Measurements from ENCODE around the gene PNPO.

PNPO gene

DNA sequence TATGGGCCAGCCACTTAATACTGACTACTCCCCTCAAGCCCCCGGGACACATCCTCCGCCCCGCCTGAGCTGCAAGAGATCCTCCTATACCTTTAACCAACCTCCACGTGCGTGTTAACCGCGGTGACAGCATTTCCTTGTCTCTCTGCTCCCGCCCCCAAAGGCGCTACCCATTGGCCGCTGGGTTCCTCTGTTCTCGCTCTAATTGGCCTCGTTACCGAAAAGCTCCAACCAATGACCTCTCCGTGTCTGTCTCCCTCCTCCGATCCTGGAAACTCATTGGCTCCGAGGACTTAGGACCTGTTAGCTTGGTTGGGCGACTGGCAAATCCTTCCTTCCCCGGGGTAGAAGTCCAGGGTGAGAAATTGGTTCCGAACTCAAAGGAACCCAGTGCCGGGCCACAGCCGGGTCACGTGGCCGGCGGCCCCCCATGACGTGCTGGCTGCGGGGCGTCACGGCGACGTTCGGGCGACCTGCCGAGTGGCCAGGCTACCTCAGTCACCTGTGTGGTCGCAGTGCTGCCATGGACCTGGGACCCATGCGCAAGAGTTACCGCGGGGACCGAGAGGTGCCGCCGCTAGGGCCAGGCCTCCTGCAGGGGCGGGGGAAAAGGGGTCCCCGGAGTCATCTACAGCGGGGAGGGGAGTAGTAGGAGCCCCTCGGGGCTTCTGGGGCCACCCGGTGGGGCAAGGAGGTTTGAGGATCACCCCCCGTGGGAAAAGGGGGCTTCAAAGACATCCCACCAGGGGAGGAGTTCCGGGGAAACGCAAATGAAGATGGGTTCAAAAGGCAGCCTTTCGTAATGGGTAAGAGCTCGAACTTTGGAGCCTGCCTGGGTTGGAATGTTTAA, at the start of gene PNPO:
TSS of gene PNPO (plus strand) at position 326 of the 850 bp plus-strand sequence. CDS start at position 431, 105 bp downstream.
- peak; percentile 70 to 84 (median 80) for DNase-seq

DNA sequence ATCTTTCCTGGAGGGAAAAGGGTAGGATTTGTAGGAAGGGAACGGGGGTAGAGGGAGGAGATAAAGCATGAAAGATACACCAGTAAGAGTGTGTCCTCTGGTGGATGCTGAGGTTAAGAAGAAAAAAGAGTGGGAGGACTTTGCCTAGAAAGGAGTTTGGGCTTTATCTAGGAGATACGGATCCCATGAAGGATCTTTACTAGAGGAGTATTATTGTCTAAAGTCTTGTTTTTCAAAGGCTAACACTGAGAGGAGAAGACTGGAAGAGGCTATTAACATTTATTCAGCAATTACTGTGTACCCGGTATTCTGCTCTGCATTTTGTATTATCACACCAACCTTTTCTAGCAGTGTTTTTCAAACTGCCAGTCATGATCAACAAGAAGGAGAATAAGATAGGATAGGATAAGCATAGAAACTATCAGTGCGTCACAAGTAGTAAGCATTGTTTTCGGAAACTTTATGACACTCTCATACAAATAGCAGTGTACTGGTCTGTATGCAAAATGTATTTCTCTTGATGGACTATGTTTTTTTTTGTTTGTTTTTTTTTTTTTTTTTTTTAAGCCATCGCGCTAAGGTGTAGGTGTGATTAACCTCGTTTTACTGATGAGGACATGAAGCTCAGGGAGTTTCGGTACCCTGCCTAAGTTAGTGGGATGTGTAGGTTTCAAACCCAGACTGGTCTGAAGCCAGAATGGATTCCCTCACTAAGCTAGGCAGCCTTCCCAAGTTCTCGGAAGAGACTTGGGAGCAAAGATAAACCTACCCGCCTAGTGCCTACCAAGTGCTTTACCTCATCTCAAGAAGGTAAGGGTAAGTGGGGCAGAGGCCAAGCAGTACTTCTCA, 46.6 kb upstream of the PNPO start:
- DNase-seq: no peak

DNA sequence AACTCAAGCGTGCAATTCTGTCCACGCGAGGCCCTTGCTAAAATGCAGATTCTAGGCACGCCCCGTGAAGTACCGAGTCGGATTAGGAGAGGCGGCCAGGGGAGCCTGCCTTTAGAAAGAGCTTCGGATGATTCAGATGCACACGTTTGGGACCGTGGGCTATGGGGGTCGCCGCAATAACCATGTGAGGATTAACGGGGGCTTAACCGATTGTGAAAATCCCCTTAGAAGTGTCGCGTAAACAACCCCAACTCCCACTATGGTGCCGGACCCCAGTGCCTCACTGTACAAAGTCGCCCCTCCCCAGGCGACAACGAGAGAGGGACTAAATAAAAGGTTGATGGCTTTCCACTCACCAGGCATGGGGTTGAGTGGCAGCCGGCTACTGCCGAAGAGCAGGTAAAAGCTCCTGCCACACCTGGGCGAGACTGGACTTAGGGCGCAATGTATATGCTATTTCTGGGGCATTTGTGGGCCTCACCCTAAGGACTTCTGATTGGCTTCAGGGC, 46.0 kb upstream of the PNPO start:
- peak in 2 of 4 experiments; percentile 21 to 31 for DNase-seq

DNA sequence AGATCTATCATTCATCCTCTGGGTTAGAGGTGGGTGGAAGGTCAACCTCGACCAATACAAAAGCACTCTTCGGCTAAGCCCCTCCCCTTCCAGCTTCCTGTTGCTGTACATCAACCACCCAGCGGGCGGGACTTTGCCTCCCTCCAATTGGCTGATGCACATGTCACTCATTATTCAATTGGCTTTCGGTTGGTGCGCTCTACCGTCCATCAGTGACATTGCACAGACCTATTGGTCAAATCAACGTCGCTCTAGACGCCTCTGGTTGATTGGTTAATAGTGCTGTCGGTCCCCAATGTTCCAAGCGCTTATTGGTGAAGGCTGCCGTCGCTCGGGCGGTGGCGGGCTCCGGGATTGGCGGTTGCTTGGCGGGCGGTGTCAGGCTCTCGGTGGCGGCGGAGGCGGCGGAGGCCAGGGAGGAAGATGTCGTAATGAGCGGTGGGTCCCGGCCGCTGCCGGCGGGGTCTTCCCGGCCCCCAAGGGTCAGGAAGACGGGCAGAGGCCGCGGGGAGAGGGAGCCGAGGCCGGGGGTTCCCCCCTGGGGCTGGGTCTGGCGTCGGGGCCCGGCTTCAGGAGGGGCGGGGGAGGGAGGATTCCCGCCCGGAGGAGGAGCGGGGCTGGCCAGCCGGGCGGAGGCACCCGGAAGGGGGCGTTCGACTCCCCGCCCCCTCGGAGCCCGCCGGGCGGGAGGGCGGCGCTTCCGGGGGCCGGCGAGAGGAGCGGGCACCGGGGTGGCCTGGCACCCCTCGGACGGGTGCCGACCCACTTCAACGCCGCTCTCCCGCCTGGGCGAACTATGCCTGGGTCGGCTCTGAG, 45.3 kb upstream of the PNPO start, which contains the start of gene SP2:
TSS of gene SP2 (plus strand) at position 381 of the 816 bp plus-strand sequence. CDS start at position 432, 51 bp downstream.
- peak; percentile 96 to 99 (median 98) for DNase-seq

DNA sequence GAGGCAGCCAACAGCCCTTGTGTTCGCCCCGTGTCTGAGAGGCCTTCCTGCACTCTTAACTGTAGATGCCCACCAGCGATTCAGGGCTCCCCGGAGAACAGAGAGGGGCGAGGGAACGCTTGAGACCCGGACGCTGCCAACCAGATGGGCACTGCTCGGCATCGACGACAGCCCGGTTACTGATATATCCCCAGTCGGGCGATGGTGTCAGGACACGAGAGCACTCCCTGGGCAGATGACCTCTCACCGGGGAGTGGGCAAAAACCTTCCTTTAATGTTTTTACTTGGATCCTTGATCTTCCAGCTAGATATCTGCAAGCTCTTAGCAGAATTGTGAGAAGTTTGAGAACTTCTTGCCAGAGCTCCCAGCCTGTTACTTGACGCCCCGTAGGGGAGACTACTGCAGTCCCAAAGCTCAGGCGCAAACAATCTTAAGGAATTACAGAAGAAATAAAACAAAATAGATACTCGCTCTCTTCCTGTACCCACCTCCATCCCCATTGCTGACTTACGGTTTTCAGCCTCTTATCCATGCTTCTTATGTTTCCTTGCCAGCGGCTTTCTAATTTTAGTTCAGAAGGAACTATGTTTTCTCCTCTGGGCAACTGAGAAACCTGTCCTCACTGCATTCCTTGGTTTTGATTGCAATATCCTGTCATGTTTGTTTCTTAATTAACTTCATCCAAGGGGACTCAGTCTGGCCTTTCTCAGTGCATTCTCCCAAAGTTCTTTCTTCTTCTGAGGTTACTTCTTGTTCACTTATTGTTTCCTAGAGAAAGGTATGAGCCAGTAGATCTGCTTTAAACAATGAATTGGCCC, 44.5 kb upstream of the PNPO start:
- no peak for DNase-seq

DNA sequence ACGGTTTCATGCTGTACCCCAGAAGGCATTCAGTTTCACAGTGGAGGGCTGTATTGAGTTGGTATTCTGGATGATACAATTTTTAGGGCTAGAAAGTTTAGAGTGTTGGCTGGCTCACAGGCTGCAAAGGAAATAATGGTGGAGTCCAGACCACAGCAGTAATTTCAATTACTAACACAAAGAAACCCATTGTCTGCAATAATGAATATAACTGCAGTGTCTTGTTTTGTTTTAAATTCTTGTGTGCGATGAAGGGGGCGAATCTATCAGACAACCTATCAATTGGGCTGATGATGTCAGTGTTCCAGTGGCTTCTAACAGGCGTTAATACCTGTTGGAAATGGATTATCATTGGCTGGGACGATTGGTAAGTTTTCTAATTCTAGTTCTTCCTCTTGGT, 43.8 kb upstream of the PNPO start:
- DNase-seq: no peak

DNA sequence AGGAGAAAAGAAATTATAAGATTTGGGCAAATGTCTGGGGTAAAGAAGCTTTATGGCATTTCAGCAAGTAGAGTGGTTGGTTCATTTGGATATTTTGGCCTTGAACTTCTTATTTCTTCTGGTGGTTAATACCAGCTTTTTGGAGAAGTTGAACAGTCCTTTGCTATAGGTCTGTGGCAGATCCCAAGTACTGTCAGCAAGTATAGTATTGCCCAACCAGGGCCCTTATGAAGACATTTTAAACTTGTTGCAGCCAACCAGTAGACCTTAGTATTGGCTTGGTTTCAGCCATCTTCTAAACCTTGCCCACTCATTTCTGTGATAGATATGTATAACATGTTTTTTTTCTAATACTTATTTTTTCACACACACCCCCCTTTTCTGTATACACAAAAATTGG, 43.1 kb upstream of the PNPO start:
- no peak for DNase-seq

DNA sequence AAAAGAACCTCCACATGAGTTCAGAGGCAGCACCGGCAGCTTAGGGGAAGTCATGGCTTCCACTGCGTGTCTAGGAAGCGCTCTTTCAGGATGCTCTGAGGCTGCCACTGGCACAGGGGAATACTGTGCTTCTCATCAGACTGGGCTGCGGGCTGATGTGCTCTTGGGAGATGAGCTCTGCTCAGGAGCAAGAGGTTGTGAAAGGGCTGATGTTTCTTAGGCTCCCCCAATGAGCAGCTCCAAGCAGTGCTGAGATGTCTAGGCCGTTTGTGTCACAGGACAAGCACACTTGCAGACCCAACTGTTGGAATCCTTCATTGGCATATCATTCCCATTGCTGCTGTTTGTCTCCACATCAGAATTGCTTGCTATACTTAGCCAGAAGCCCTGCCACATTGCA, 41.7 kb upstream of the PNPO start:
- DNase-seq: no peak

DNA sequence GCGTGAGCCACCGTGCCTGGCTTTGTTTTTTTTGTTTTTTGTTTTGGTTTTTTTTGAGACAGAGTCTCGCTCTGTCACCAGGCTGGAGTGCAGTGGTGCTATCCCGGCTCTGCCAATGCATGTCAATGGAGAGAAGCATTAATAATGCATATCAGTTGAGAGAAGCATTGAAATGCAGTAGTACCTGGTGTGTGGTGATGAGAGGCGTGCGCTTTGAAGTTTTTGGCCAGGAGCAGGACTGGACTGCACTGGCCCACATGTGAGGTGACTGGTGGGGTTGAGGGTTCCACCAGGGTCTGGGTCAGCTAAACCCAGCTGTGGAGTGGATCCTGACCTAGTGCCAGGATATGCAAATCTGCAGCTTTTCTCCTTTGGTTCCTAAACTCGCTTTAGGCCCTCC, 39.9 kb upstream of the PNPO start:
- DNase-seq: no peak

DNA sequence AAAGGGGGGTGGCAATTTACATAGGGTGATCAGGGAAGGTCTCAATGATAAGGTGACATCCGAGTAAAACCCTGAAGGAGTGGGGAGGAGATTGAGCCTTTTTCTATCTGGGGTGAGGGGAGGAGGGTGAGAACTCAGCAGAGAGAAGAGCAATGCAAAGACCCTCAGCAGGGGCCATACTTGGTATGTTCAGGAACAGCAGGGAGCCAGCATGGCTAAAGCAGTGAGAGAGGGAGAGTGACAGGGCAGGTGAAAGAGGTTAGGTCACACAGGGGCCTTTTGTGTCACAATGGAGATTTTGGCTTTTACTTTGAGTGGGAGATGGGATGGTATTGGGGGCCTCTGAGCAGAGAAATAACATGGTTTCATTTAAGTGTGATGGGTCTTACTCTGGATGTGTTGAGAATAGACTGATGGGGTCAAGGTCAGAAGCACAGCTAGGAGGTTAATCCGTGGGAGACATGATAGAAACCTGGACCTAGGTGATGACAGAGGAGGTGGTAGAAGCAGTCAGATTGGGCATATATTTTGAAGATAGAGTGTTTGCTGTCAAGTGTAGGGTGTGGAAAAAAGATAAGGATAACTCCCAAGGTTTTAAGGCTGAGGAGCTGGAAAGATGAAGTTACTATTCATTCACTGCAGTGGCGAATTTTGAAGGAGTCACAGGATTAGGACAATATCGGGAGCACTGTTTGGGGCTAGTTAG, 39.2 kb upstream of the PNPO start:
- no peak for DNase-seq

DNA sequence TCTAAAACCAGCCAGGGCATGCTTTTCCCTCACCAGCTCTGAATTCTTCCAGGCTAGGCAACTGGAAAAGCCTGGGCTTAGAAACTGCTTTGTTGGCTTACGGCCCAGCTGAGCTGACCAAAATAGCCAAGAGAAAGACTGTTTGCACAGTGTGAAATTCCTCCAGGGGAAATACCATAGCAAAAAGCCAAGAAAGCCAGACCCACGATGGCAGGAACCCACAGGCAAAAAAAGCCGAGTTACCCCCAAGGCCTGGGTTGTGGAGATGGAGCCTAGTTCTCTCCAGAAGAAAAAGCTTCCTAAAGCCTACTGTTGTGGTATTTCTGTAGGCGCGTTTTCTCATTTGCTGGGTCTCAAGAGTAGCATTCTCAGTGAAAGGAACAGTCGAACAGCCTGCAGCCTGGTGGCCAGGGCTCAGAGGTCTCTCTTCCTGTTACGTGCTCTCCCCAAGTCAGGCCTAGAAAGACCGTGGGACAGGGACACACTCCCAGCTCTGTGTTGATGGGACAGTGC, 36.1 kb upstream of the PNPO start:
- DNase-seq: no peak

DNA sequence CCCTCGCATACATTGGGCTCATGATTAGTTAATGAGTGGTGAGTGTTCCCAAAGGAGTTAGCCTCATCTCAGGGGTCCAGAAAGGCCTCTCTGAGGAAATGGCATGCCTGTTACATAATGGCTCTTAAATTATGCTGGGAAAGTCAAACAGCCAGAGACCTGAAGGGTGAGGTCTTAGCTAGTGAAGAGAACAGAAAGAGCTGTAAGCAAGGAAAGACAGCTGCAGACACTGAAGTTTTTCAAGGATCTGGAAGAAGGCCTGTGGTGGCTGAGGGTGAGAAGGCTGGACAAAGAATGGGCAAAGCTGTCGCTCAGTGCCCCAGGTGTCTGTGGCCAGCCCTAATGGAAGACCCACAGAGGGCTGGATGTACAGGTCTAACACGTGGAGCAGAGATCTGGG, 34.9 kb upstream of the PNPO start:
- DNase-seq: no peak

DNA sequence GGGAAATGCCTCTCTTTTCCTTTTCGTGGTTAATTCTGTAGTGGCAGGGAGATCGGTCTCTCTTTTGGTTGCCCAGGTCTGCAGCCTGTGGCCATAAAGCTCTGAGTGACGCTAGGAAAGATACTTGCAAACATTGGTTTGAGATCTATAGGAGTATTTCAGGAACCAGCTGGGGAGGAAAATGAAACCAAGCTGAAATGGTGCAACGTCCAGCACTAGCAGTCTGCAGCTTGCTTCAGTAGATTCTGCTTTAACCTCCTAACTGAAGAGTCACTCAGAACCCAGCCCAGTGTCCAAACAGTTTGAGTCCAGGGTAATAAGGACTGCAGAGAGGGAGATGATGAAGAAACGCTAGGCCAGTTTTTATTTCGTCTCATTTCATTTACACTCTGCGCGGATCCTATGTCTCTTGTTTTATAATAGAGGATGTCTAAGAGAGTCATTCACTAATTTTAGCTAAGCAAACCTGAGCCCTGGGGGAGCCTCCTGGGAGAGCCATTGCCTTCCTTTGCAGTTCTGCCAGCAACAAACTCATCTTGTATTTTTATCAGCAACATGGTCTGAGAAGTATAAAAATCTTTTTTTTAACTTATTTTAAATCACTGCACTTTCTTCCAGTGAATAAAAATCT, 33.3 kb upstream of the PNPO start:
- DNase-seq: no peak

DNA sequence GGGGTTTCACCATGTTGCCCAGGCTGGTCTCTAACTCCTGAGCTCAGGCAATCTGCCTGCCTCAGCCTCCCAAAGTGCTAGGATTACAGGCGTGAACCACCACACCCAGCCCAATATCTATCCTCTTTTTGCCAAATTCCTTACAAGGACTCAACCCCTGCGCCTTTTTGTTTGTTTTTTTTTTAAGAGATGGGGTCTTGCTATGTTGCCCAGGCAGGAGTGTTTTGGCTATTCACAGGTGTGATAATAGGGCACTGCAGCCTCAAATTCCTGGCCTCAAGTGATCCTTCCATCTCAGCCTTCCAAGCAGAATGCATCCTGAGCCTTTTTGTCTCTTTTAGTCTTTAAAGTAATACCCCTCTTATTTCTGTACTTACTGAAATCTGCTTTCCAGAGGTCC, 28.3 kb upstream of the PNPO start:
- DNase-seq: no peak

DNA sequence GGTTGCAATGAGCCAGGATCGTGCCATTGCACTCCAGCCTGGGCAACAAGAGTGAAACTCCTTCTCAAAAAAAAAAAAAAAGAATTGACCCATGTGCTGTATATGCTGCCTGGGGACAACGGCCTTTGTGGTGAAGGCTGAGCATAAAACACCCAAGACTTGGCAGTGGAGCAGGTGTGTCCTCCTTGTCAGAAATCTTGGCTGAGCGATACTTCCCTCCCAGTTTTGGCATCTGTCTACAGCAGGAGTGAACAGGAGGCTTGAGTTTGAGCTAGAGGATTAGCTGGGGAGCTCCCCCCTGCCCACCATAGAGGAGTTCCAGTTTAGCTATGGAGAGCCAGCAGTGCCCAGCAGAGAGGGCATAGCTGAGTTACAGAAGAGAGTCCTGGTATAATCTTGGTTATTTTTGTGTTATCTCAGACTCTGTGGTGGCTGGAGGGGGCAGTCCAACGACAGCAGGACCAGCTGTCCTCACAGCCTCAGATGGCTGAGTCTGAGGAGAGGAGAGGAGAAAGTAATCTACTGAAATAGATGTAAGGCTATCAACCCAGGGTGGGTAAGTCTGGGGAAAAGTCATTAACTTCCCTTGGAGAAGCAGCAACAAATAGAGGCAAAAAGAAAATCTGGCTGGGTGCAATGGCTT, 26.9 kb upstream of the PNPO start:
- DNase-seq: no peak

DNA sequence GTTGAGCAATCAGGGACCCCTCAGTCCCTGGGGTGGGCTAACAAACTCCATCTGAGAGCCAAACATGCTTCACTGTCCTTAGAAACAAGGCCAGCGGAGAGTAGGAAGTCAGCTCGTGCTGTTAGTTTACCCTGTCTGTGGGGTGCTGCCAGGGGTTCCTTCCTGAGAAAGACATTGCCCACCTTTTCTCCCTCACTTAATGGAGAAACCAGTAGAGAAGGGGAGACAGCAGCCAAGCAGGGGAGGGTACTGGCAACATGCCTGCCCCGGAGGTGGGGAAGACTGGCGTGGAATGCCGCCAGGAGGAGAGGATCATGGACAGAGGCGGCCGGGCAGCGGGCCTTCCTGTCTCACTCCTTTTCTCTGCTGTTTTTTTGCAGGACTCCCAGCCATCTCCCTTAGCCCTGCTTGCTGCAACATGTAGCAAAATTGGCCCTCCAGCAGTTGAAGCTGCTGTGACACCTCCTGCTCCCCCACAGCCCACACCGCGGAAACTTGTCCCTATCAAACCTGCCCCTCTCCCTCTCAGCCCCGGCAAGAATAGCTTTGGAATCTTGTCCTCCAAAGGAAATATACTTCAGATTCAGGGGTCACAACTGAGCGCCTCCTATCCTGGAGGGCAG, 25.5 kb upstream of the PNPO start:
- no peak for DNase-seq

DNA sequence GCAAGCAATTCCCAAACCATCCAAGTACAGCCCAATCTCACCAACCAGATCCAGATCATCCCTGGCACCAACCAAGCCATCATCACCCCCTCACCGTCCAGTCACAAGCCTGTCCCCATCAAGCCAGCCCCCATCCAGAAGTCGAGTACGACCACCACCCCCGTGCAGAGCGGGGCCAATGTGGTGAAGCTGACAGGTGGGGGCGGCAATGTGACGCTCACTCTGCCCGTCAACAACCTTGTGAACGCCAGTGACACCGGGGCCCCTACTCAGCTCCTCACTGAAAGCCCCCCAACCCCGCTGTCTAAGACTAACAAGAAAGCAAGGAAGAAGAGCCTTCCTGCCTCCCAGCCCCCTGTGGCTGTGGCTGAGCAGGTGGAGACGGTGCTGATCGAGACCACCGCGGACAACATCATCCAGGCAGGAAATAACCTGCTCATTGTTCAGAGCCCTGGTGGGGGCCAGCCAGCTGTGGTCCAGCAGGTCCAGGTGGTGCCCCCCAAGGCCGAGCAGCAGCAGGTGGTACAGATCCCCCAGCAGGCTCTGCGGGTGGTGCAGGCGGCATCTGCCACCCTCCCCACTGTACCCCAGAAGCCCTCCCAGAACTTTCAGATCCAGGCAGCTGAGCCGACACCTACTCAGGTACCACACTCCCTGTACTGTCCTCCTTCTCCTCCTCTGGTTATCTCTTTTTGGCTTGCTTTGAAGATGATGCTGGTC, 24.7 kb upstream of the PNPO start:
- no peak for DNase-seq

DNA sequence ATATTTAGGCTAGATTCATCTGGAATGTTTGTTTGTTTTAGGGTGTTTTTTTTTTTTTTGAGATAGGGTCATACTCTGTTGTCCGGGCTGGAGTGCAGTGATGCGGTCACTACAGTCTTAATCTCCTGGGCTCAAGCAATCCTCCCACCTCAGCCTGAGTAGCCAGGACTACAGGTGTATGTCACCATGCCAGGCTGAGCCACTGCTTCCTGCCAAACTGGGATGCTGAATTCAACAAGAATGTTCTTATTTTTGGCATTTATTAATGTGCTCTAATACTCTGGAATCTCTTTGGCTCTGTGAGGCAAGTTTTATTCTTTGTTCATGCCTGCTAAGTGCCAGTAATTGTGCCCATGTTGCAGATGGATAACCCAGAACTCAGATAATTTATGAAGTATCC, 23.8 kb upstream of the PNPO start:
- DNase-seq: no peak

DNA sequence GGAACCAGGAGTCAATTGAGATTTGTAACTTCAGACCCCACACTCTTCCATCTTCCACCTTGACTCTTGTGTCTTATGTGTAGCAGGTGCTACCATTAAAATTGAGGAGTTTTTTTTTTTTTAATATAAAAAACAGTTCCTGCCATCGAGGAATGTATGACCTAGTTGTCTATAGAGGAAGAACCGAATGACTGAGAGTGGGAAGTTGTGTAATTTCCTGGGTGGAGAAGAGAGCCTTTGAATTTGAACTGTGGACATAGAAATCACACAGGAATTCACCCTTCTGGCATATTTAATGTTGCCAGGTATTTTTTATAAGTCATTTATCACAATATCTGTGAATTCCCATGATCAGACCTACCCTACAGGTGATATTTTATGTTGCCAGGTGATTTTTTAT, 23.4 kb upstream of the PNPO start:
- no peak for DNase-seq

Data from activated naive CD4-positive, alpha-beta T cell (primary cell).